NCI-H345 (cell line): Measurements from ENCODE around the gene CCNG1.
"Not testable (repeated sequence)": the region's sequence is repeated elsewhere in the genome, so short reads cannot be mapped to it uniquely, and the experiment has no call there.

Source experiments
- DNase-seq: peaks from one replicate; lab custom pipeline; 2025; lab: John Stamatoyannopoulos, UW

Gene CCNG1

GRCh38 chr5:163437309-163438182, at the start of gene CCNG1:
Gene CCNG1, plus strand, starts transcription at chr5:163437595. Its CDS starts 1,662 bp downstream, at chr5:163439257.
- peak; percentile 98 for DNase-seq

- DNase-seq = no peak
These were observed 41.6 kb upstream of the CCNG1 start for GRCh38 chr5:163395792-163396191.

- not testable (repeated sequence) for DNase-seq
These were observed 40.5 kb upstream of the CCNG1 start for GRCh38 chr5:163396818-163397340.

- no peak for DNase-seq
These were observed 40.0 kb upstream of the CCNG1 start for GRCh38 chr5:163397354-163397753.

- no peak for DNase-seq
These were observed 37.5 kb upstream of the CCNG1 start for GRCh38 chr5:163399923-163400322.

- DNase-seq = no peak
These were observed 36.1 kb upstream of the CCNG1 start for GRCh38 chr5:163401271-163401670.

- DNase-seq = no peak
These were observed 35.4 kb upstream of the CCNG1 start for GRCh38 chr5:163402007-163402406.

GRCh38 chr5:163404364-163405173, 32.8 kb upstream of the CCNG1 start:
- no peak for DNase-seq

- DNase-seq = no peak
These were observed 30.2 kb upstream of the CCNG1 start for GRCh38 chr5:163407034-163407655.

- DNase-seq = peak; percentile 57
These were observed 29.0 kb upstream of the CCNG1 start for GRCh38 chr5:163408311-163408923.

- no peak for DNase-seq
These were observed 28.0 kb upstream of the CCNG1 start for GRCh38 chr5:163409384-163409783.

- DNase-seq = no peak
These were observed 26.9 kb upstream of the CCNG1 start for GRCh38 chr5:163410505-163410904.

- not testable (repeated sequence) for DNase-seq
These were observed 21.7 kb upstream of the CCNG1 start for GRCh38 chr5:163415673-163416072.

GRCh38 chr5:163424836-163425235, 12.6 kb upstream of the CCNG1 start:
- no peak for DNase-seq

- DNase-seq = not testable (repeated sequence)
These were observed 11.3 kb upstream of the CCNG1 start for GRCh38 chr5:163426128-163426527.

GRCh38 chr5:163432544-163432943, 4.9 kb upstream of the CCNG1 start:
- no peak for DNase-seq

- DNase-seq = no peak
These were observed 4.1 kb upstream of the CCNG1 start for GRCh38 chr5:163433271-163433670.

GRCh38 chr5:163434401-163434866, 3.0 kb upstream of the CCNG1 start:
- no peak for DNase-seq

GRCh38 chr5:163436515-163436914, 880 bp upstream of the CCNG1 start:
- DNase-seq = no peak

- no peak for DNase-seq
These were observed 435 bp upstream of the CCNG1 start for GRCh38 chr5:163437011-163437308.

- DNase-seq = no peak
These were observed 1.7 kb downstream of the CCNG1 start for GRCh38 chr5:163439092-163439425.

GRCh38 chr5:163440954-163441353, 3.6 kb downstream of the CCNG1 start:
- DNase-seq = no peak
